SJCRH30 (cell line): ENCODE data around the gene HOXC9. TPM values are rescaled to one million over a fixed set of nuclear protein-coding genes. Genes with fewer than 3 reads are reported as not detected.

Experiments used
- DNase-seq, 2 experiments: peaks; one replicate each; pipeline ENCODE4 v3.0.0-alpha.2; 2015 to 2020
- H3K27ac ChIP-seq: fragments of 250-450 bp; sonication (Bioruptor Pico); 2 replicates; pipeline ENCODE4 v1.5.1; 2020; ENCODE audit warnings: mild to moderate bottlenecking, moderate library complexity
- H3K27me3 ChIP-seq: fragments of 250-450 bp; sonication (Bioruptor Pico); 2 replicates; pipeline ENCODE4 v1.5.1; 2020; ENCODE audit warnings: mild to moderate bottlenecking, moderate library complexity
- H3K36me3 ChIP-seq: fragments of 250-450 bp; sonication (Bioruptor Pico); 2 replicates; pipeline ENCODE4 v1.5.1; 2020; ENCODE audit warnings: mild to moderate bottlenecking, moderate library complexity
- H3K4me1 ChIP-seq: fragments of 250-450 bp; sonication (Bioruptor Pico); 2 replicates; pipeline ENCODE4 v1.5.1; 2020; ENCODE audit warnings: mild to moderate bottlenecking, moderate library complexity
- H3K4me3 ChIP-seq: fragments of 250-450 bp; sonication (Bioruptor Pico); 2 replicates; pipeline ENCODE4 v1.5.1; 2020; ENCODE audit warnings: mild to moderate bottlenecking, moderate library complexity
- H3K9me3 ChIP-seq: fragments of 250-450 bp; sonication (Bioruptor Pico); replicated peaks from 2 replicates; pipeline ENCODE4 v1.5.1; 2020; ENCODE audit warnings: mild to moderate bottlenecking, moderate library complexity
- total RNA-seq: library from RNA; depleted of rRNA; stranded (reverse); fragments of >200 nt; shearing (Covaris generic); gene quantifications from 2 replicates; pipeline ENCODE4 v1.2.3, GENCODE V29; 2014

Gene HOXC9
- total RNA-seq, 1 experiment from 2014 or later: 5.6 TPM

GRCh38 chr12:54005853-54006558, 6.0 kb downstream of the HOXC9 start:
- no peaks in the 10 kb centered on the region for H3K4me1 ChIP-seq
- no peaks in the 10 kb centered on the region for H3K9me3 ChIP-seq
- peaks cover 42% of the 10 kb centered on the region for H3K27me3 ChIP-seq
- no peak overlapping the region for H3K4me3 ChIP-seq
- no peaks in the 10 kb centered on the region for H3K36me3 ChIP-seq
- no peak overlapping the region for H3K27ac ChIP-seq
- peak; percentile 74 to 91 for DNase-seq

DNA sequence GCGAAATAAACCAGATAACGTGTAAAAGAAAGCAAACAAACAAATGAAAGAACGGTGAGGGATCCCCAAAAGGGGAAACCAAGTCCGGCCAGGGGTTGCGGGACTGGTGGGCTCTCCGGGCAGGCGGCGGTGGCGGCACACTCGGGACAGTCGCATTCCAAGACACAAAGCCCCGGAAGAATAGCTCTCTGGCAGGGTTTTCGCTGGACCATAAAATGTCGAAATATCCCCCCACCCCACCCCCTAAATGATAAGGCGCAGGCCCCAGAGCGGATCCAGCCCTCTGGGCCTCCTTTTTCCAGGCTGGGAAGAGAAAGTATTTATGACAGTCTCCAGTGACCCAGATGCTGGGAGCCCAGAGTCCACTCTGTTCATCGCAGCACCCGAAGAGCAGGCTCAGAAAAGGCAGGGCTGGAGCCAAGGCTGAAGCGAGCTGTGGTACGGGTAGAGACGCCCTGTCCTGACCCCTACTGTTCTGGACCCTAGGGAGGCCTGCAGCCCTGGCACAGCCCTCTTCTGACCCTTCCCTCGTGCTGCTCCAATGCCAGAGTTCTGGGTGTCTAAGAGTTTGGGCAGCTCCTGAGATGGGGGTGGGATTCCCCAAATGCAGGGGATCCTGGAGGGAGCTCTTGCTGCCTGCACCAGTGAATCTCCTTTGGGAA, 6.7 kb downstream of the HOXC9 start:
- no peaks in the 10 kb centered on the region for H3K36me3 ChIP-seq
- DNase-seq: no peak
- no peak overlapping the region for H3K27ac ChIP-seq
- no peak overlapping the region for H3K4me3 ChIP-seq
- no peaks in the 10 kb centered on the region for H3K4me1 ChIP-seq
- H3K9me3 ChIP-seq: no peaks in the 10 kb centered on the region
- H3K27me3 ChIP-seq: peaks cover 47% of the 10 kb centered on the region

DNA sequence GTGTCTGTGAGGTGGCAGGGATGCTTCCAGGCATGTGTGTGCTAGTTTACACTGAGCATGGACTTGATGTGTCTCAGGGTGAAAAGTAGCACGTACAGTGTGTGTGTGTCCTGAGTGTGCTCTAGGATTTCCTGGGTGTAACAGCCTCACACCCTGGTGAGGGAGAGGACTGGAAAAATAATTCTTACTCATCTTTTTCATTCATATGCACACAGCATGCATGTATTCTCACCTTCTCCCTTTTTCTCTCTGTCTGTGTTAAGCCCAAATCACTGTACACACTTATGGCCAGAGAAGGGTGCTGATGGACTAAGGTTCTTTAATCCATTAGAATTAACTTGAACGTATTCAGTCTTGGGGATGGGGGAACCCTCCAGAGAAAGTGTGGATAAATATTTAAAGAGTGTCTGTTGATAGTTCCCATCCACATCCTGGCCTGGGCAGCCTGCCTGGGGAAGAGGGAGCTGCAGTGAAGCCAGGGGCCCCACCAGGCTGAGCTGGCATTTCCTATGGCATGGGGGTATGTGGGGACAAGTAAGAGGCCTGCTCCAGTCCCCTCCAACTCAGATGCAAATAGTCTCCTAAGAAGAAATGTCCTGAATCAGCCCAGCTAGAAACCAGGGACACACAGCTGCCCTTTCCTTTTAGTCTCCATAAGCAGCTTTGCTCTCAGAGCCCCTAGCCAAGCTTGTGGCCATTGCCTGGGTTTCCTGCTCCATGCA, 7.7 kb downstream of the HOXC9 start:
- DNase-seq: no peak

DNA sequence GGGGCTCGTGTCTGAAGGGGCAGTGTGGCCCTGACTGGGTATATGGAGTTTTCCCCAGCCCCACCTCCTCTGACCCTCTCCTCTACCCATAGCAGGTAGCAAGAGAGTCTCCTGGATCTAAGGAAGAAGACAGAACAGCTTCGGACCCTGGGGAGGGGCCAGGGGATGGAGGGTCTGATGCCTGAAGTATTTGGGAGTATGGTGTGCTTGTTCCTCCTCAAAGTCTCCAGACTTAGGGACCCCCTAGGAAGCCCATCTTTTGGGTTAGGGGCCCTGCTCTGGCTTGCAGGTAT, 8.2 kb downstream of the HOXC9 start:
- H3K27ac ChIP-seq: no peak overlapping the region
- peaks cover 47% of the 10 kb centered on the region for H3K27me3 ChIP-seq
- H3K4me3 ChIP-seq: no peak overlapping the region
- no peaks in the 10 kb centered on the region for H3K9me3 ChIP-seq
- DNase-seq: no peak
- H3K4me1 ChIP-seq: no peaks in the 10 kb centered on the region
- H3K36me3 ChIP-seq: no peaks in the 10 kb centered on the region

More for the DNA sequence above, 7.7 kb downstream of the HOXC9 start:
- Histone ChIP-seq H3K9me3 (no peaks in the 10 kb centered on the region), H3K27me3 (peaks cover 47% of the 10 kb centered on the region), H3K4me3 (no peak overlapping the region), H3K27ac (no peak overlapping the region), H3K36me3 (no peaks in the 10 kb centered on the region), H3K4me1 (no peaks in the 10 kb centered on the region)

DNA sequence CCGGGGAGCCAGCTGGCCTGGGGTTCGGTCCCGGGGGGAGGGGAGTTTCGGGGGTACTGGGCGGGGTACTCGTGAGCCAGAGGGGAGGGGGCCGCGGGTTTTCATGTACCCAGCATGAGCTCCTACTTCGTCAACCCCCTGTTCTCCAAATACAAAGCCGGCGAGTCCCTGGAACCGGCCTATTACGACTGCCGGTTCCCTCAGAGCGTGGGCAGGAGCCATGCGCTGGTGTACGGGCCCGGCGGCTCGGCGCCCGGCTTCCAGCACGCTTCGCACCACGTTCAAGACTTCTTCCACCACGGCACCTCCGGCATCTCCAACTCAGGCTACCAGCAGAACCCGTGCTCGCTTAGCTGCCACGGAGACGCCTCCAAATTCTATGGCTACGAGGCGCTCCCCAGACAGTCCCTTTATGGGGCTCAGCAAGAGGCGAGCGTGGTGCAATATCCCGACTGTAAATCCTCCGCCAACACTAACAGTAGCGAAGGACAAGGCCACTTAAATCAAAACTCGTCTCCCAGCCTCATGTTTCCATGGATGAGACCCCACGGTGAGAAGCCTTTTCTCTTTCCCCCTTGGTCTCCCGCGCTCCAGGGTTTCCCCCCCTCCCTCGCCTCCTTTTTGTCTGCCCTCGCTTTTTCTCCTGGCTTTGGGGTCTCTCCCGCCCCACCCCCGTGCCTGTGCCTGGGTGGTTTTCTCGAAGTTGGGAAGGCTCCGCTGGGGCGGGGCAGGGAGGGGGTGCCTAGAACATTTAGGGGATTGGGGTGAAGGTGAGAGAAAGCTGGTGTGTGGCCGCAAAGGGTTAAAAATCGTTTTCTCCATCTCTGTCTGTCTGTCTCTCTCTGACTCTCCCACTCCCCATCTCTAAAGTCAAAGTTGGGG, 9.5 kb downstream of the HOXC9 start:
- Histone ChIP-seq H3K27ac (no peak overlapping the region), H3K36me3 (no peaks in the 10 kb centered on the region), H3K4me1 (no peaks in the 10 kb centered on the region), H3K4me3 (no peak overlapping the region), H3K27me3 (peaks cover 47% of the 10 kb centered on the region), H3K9me3 (no peaks in the 10 kb centered on the region)
- DNase-seq: no peak

- H3K9me3 ChIP-seq: no peaks in the 10 kb centered on the region
- H3K27me3 ChIP-seq: peaks cover 47% of the 10 kb centered on the region
- DNase-seq: no peak
- no peaks in the 10 kb centered on the region for H3K4me1 ChIP-seq
- no peak overlapping the region for H3K27ac ChIP-seq
- no peaks in the 10 kb centered on the region for H3K36me3 ChIP-seq
- H3K4me3 ChIP-seq: no peak overlapping the region
Measured at GRCh38 chr12:54010053-54010971, 10.4 kb downstream of the HOXC9 start.

- Histone ChIP-seq H3K27me3 (peaks cover 46% of the 10 kb centered on the region), H3K9me3 (no peaks in the 10 kb centered on the region), H3K4me1 (peaks cover 2% of the 10 kb centered on the region; the same call in 1 of the 2 replicates), H3K4me3 (no peak overlapping the region), H3K36me3 (no peaks in the 10 kb centered on the region), H3K27ac (no peak overlapping the region)
- DNase-seq: no peak
Measured at GRCh38 chr12:54010972-54011664, 11.2 kb downstream of the HOXC9 start.

DNA sequence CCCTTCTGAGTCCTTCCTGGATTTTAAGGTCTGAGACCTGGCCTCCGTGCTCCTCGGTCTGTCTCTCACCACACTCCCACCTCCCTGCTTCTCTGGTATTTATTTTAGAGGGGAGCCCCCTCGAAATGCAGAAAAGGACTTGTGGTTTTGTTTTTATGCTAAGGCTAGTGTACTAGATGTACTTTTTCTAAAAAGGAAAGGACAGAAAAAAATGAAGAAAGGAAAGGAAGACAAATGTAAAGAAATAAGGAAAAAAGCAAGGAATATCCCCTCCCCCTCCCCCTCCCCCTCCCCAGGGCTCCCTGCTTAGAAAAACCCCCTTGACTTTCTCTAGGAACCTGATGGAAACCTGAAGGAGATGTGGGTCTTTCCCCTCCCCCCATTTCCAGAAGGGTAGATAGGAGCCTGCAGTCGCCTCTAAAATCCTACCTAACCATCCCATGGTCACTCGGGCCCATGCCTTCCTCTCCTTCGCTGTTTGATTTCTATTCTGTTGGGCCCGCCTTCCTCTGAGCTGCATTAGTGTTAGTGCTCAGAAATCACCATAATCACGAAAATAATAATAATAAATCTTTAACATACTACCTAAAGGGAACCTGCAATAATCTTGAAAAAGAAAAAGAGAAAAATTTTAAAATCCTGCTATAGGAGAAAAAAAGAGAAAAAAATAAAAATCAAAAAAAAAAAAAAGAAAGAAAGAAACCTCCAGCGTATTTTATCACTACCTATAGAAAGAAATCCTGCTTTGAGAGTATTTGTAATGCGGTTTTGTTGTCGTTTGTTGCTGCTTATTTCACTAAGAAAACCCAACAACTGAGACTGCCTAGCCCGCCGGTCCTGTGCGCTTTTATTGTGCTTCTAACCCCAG, 11.9 kb downstream of the HOXC9 start:
- Histone ChIP-seq H3K36me3 (no peaks in the 10 kb centered on the region), H3K4me3 (no peak overlapping the region), H3K4me1 (peaks cover 2% of the 10 kb centered on the region; the same call in 1 of the 2 replicates), H3K27ac (no peak overlapping the region), H3K27me3 (peaks cover 38% of the 10 kb centered on the region), H3K9me3 (no peaks in the 10 kb centered on the region)
- DNase-seq: no peak

DNA sequence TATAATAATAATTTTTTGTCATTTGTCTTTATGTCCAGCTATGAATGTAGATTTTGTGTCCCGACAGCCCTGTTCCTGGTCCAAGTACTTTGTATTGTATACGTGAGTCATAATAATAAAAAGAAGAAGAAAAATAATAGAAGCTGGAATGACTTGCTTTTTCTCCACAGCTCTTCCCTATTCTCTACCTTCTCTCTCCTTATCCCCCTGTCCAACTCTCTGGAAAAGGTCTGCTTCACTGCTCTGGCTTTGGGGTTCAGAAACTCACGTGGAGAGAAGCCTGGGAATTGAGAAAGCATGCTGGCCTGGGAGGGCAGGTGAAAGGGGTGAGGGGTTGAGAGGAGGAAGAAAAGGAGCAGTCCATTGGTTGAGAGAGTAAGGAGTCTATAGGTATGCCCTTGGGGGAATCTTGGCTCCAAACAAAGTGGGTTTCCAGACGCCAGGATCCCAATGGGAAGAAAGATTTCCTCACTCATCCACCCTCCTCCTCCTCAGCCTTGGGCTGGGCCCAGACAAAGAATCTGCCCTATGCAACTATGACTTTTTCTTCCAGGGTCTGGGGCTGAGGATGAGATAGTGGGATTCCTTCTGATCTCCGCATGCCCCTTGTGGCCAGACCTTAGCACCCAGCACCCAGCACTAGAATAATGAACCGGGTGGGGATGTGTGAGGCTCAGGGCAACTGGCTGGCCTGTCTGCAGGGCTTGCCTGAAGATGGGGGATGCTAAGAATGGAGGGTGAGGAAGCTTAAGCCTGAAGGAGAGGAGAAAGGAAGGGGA, 12.9 kb downstream of the HOXC9 start:
- Histone ChIP-seq H3K9me3 (no peaks in the 10 kb centered on the region), H3K36me3 (no peaks in the 10 kb centered on the region), H3K27me3 (peaks cover 29% of the 10 kb centered on the region), H3K4me3 (no peak overlapping the region), H3K4me1 (peaks cover 2% of the 10 kb centered on the region; the same call in 1 of the 2 replicates), H3K27ac (no peak overlapping the region)
- no peak for DNase-seq

GRCh38 chr12:54014377-54015017, 14.5 kb downstream of the HOXC9 start:
- H3K36me3 ChIP-seq: no peaks in the 10 kb centered on the region
- H3K4me1 ChIP-seq: peaks cover 3% of the 10 kb centered on the region
- peaks cover 18% of the 10 kb centered on the region for H3K27me3 ChIP-seq
- no peak overlapping the region for H3K4me3 ChIP-seq
- H3K27ac ChIP-seq: no peak overlapping the region
- no peaks in the 10 kb centered on the region for H3K9me3 ChIP-seq
- no peak for DNase-seq

- no peak overlapping the region for H3K4me3 ChIP-seq
- no peaks in the 10 kb centered on the region for H3K36me3 ChIP-seq
- no peak overlapping the region for H3K27ac ChIP-seq
- peaks cover 10% of the 10 kb centered on the region for H3K27me3 ChIP-seq
- H3K4me1 ChIP-seq: peaks cover 6% of the 10 kb centered on the region
- no peak for DNase-seq
- no peaks in the 10 kb centered on the region for H3K9me3 ChIP-seq
Measured at GRCh38 chr12:54015018-54015931, 15.3 kb downstream of the HOXC9 start.
